ENCODE measurements around the gene METTL3.

- TF ChIP-seq FOSL1 (CRISPR knock-in tag; IDR thresholded peaks at IDR 0.05; ENCODE audit: borderline replicate concordance) (no peak), ARNT (IDR thresholded peaks at IDR 0.05) (no peak), ELF1 (CRISPR knock-in tag; IDR thresholded peaks at IDR 0.05) (no peak), GABPA (IDR thresholded peaks at IDR 0.05; ENCODE audit: low read depth, low read length) (no peak), GABPA (CRISPR knock-in tag; IDR thresholded peaks at IDR 0.05; ENCODE audit: low read depth) (no peak), ZNF879 (CRISPR knock-in tag; IDR thresholded peaks at IDR 0.05) (no peak)
These were observed 14.4 kb upstream of the METTL3 start for GRCh38 chr14:21525571-21525961.
